Thyroid gland (tissue), 4 donors: ENCODE results near the gene SUSD4. TPM values are rescaled to one million over a fixed set of nuclear protein-coding genes. Genes with fewer than 3 reads are reported as not detected.

Experiments used
- DNase-seq, 2 donors: peaks; one replicate each; pipeline ENCODE4 v3.0.0-alpha.2; 2019
- H3K27ac ChIP-seq, 3 donors: fragments of 200-600 bp; sonication (generic); 1 replicate in 2 of 3; 2 replicates in 1 of 3; pipeline ENCODE4 v1.5.1; 2016 to 2019; ENCODE audit warnings: mild to moderate bottlenecking in 1 of 3, moderate library complexity in 1 of 3
- H3K27me3 ChIP-seq: fragments of 200-600 bp; sonication (generic); one replicate; pipeline ENCODE4 v1.5.1; 2019
- H3K36me3 ChIP-seq, 2 donors: fragments of 200-600 bp; sonication (generic); one replicate each; pipeline ENCODE4 v1.5.1; 2016 to 2019
- H3K4me1 ChIP-seq, 2 donors: fragments of 200-600 bp; sonication (generic); one replicate each; pipeline ENCODE4 v1.5.1; 2017 to 2019
- H3K4me3 ChIP-seq, 3 donors: fragments of 200-600 bp; sonication (generic); replicated peaks in 1 of 3; 1 replicate in 2 of 3; 2 replicates in 1 of 3; pipeline ENCODE4 v1.5.1; 2016; ENCODE audit warnings: mild to moderate bottlenecking in 1 of 3
- H3K9me3 ChIP-seq: fragments of 200-600 bp; sonication (generic); one replicate; pipeline ENCODE4 v1.5.1; 2017
- CTCF ChIP-seq, 6 experiments: fragments of 200-600 bp in 3 of 6; fragments of 450-650 bp in 3 of 6; sonication (generic) in 3 of 6; IDR thresholded peaks; one replicate each; pipeline ENCODE4 v1.5.1; 2016 to 2019; ENCODE audit warnings: antibody characterized with exemption in 6 of 6, mild to moderate bottlenecking in 2 of 6, inconsistent platforms in 1 of 6, moderate library complexity in 1 of 6
- POLR2A ChIP-seq, 2 donors: fragments of 450-650 bp; IDR thresholded peaks; one replicate each; pipeline ENCODE4 v1.6.1; 2017; ENCODE audit warnings: antibody characterized with exemption in 2 of 2, mild to moderate bottlenecking in 2 of 2, moderate library complexity in 1 of 2
- WGBS, 2 donors: methylation state at CpG; one replicate each; pipeline ENCODE4 v1.1.5; 2017; 5-methylcytosine and 5-hydroxymethylcytosine counted together
- intact Hi-C: fragments of 100-400 bp; cut with DNase I; formaldehyde crosslinking; loops from one replicate; pipeline ENCODE4 v1.15.1; 2023
- total RNA-seq, 4 donors: library from RNA; depleted of rRNA; stranded (reverse); fragments of >200 nt; gene quantifications; one replicate each; pipeline ENCODE4 v1.2.3, GENCODE V29; 2016

SUSD4 gene
- total RNA-seq, 4 donors from 2014 or later: 0.54 to 2.8 (median 0.92) TPM

DNA sequence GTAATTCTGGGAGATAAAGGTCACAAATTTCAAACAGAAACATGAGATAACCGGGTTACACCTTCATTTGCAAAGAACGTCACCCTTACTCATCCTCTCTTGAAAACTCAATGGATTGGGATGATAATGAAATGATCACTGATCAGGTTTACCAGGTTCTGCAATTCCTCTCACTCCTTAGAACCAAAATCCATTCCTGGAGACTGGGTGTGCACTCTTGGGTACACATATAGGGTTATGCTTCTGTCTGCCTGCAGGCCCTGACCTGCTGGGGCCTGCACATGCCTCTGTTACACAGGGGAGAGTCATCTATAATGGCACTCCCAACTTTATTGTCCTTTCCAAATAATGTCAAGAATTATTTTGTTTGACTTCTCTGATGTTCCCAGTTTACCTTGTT is 8.3 kb downstream of the SUSD4 start:
- Histone ChIP-seq H3K9me3 (no peaks in the 10 kb centered on the region), H3K27me3 (no peaks in the 10 kb centered on the region), H3K27ac (no peak overlapping the region), H3K36me3 (no peaks in the 10 kb centered on the region), H3K4me1 (no peaks in the 10 kb centered on the region), H3K4me3 (no peak overlapping the region)
- intact Hi-C loops: no loop called here
- TF ChIP-seq CTCF (IDR thresholded peaks at IDR 0.05) (no peak), POLR2A (IDR thresholded peaks at IDR 0.05) (no peak)
- no peak for DNase-seq
- 89 to 97% methylated on average over 2 of the region's 2 CpGs for WGBS, 2 donors

DNA sequence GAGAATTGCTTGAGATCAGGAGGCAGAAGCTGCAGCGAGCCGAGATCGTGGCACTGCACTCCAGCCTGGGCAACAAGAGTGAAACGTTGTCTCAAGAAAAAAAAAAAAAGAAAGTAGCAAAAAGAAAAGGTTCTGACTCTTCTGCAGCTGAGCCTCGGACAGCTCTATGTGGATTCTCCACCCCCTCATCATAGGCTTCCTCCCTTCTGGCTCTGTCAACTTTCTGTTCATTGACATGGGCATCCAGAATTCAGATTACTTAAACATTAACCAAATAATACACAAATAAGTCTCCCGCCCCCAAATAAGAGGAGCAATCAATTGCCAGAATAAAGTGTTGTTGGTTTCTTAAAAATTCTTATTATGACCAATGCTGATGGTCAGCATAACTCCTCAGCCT is 10.0 kb downstream of the SUSD4 start:
- DNase-seq: no peak
- no peaks in the 10 kb centered on the region for H3K9me3 ChIP-seq
- no peak overlapping the region for H3K4me3 ChIP-seq
- intact Hi-C loops: no loop called here
- H3K27me3 ChIP-seq: no peaks in the 10 kb centered on the region
- TF ChIP-seq POLR2A (IDR thresholded peaks at IDR 0.05) (no peak), CTCF (IDR thresholded peaks at IDR 0.05) (no peak)
- WGBS, 2 donors: 71 to 77% methylated on average over 6 of the region's 6 CpGs
- H3K27ac ChIP-seq: no peak overlapping the region
- no peaks in the 10 kb centered on the region for H3K36me3 ChIP-seq
- H3K4me1 ChIP-seq: no peaks in the 10 kb centered on the region

DNA sequence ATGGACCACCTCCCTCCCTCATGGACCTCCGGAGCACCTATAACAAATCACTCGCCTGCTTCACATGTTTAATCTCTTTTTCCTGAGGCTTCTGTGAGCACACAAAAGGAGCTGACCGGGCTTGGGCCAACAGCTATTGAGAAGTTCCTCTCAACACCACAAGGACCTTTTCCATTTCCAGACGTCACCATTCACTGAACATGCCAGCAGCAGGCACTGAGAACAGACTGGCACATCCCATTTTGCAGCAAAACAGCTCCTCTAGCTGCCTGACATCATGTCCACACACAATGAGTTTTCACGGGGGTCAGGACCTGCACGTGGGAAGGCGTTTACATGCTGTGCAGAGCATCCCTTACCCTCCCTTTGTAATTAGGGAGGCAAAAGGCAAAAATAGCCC is 11.0 kb downstream of the SUSD4 start:
- Histone ChIP-seq H3K36me3 (no peaks in the 10 kb centered on the region), H3K4me1 (no peaks in the 10 kb centered on the region), H3K9me3 (no peaks in the 10 kb centered on the region), H3K27me3 (no peaks in the 10 kb centered on the region), H3K4me3 (no peak overlapping the region), H3K27ac (no peak overlapping the region)
- peak; percentile 16 for DNase-seq
- intact Hi-C loops: no loop called here
- no peak for TF ChIP-seq CTCF (IDR thresholded peaks at IDR 0.05)
- TF ChIP-seq POLR2A (IDR thresholded peaks at IDR 0.05): no peak
- 38 to 53% methylated on average over 7 of the region's 7 CpGs for WGBS, 2 donors

- DNase-seq: no peak
- intact Hi-C loops: no loop called here
- no peaks in the 10 kb centered on the region for H3K36me3 ChIP-seq
- H3K9me3 ChIP-seq: no peaks in the 10 kb centered on the region
- H3K27ac ChIP-seq: no peak overlapping the region
- 82 to 85% methylated on average over 5 of the region's 5 CpGs for WGBS, 2 donors
- no peaks in the 10 kb centered on the region for H3K4me1 ChIP-seq
- H3K27me3 ChIP-seq: no peaks in the 10 kb centered on the region
- H3K4me3 ChIP-seq: no peak overlapping the region
- TF ChIP-seq CTCF (IDR thresholded peaks at IDR 0.05): no peak
- no peak for TF ChIP-seq POLR2A (IDR thresholded peaks at IDR 0.05)
Observed at GRCh38 chr1:223350361-223350908, 13.5 kb downstream of the SUSD4 start.

DNA sequence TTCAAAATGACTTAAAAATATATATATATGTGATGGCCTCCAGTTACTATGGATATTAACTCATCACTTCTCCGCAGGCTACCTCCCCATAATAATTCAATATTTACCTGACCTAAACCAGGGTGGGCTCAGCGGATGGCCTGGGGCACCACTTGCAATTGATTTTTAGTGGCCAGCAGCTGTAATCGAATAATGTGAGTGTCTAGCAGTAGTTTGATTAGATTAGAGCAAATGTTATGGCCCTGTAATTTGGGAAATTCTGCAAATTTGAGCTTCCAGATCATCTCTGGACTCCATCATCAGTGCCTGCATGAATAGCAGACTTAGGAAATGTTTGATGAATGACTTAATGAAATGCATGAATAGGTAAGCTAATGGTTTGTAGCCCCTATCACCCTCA is 14.7 kb downstream of the SUSD4 start:
- intact Hi-C loops: no loop called here
- H3K4me3 ChIP-seq: no peak overlapping the region
- no peaks in the 10 kb centered on the region for H3K4me1 ChIP-seq
- 96 to 97% methylated on average over 3 of the region's 3 CpGs for WGBS, 2 donors
- no peaks in the 10 kb centered on the region for H3K36me3 ChIP-seq
- H3K27me3 ChIP-seq: no peaks in the 10 kb centered on the region
- DNase-seq: no peak
- TF ChIP-seq POLR2A (IDR thresholded peaks at IDR 0.05) (no peak), CTCF (IDR thresholded peaks at IDR 0.05) (no peak)
- H3K9me3 ChIP-seq: no peaks in the 10 kb centered on the region
- H3K27ac ChIP-seq: no peak overlapping the region
